Stimulated activated CD8-positive, alpha-beta memory T cell treated with anti-CD3 and anti-CD28 coated beads, Interleukin-12 subunit alpha, Interleukin-12 subunit beta, amount 100 ng/mL, for 1 hour (primary cell): Measurements from ENCODE around the gene LMOD3.

ENCODE experiments used
- DNase-seq: peaks from one replicate; pipeline ENCODE4 v3.0.0-alpha.2; 2020; ENCODE audit warnings: low read depth

LMOD3 gene

DNA sequence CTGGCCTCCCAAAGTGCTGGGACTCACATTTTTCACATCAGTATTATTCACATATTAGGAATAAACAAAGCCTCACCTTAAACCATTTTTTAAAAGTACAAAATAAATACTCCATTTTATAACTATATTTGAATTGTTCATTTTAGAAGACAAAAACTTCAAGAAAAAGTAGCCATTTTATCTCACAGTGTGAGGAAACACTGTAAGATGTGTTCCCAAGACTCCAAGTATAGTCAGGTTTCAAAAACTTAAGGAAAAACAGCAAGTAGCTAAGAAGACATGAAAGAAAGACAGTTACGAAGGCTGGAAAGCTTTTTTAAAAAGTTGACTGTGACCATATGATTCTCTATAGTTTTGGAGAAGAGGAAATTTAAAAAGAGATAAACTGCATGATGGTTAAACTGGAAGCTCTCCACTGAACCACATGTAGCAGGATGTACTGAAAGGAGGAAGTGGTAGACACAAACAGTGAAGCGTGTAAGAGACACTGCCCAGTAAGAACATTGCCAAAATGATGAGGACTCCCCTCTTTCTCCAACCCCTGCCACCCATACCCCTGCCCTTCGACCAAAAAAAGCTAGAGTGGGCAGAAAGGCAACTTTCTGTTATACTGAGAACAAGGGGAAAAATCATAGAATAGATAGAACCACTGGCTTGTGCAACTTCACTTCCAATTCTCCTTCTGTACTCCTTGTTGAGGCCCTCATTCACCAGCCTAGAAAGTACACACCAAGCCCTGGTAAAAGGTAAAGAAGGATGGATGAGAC, 64.0 kb downstream of the LMOD3 start:
- no peak for DNase-seq
